ENCODE data around the gene EYA3.

Gene EYA3

GRCh38 chr1:27959792-27960603, 128.4 kb downstream of the EYA3 start, which contains the start of gene XKR8:
XKR8 (plus strand) TSS chr1:27959973; CDS start chr1:27960070, 97 bp downstream.
- Histone ChIP-seq H3K36me3 (ENCODE audit: control insufficient read depth, insufficient read depth, low read length) (no peaks in the 10 kb centered on the region), H3K18ac (ENCODE audit: low read length) (peak within 1 kb of the TSS; percentile 78), H3K79me2 (ENCODE audit: control insufficient read depth, insufficient read depth, low read length) (no peaks in the 10 kb centered on the region), H4K5ac (ENCODE audit: low read length) (no peak within 1 kb of the TSS), H3K56ac (ENCODE audit: low read length) (peak within 1 kb of the TSS; percentile 96), H3K4me1 (ENCODE audit: control insufficient read depth, low read depth, low read length) (peaks cover 3% of the 10 kb centered on the region), H3K4ac (ENCODE audit: low read depth, low read length) (peak within 1 kb of the TSS; percentile 64), H3K4me3 (ENCODE audit: low read length) (peak within 1 kb of the TSS; percentile 79), H3K27me3 (ENCODE audit: insufficient read depth, low read length, poor library complexity) (no peaks in the 10 kb centered on the region), H3K79me1 (ENCODE audit: low read length) (peaks cover 8% of the 10 kb centered on the region), H2BK15ac (replicated peaks; ENCODE audit: low read depth) (no peak within 1 kb of the TSS), H3K4me2 (ENCODE audit: low read length) (peak within 1 kb of the TSS; percentile 96), H3K27ac (ENCODE audit: low read depth, low read length) (peak within 1 kb of the TSS; percentile 89), H2AK5ac (ENCODE audit: low read length) (peak within 1 kb of the TSS; percentile 85), H3K9ac (ENCODE audit: low read length) (peak within 1 kb of the TSS; percentile 92), H2BK5ac (ENCODE audit: low read length) (peak within 1 kb of the TSS; percentile 59), H2BK120ac (ENCODE audit: low read depth, low read length) (no peak within 1 kb of the TSS), H4K8ac (ENCODE audit: low read depth, low read length) (no peak within 1 kb of the TSS), H3K23ac (ENCODE audit: low read length) (peak within 1 kb of the TSS; percentile 80)
- DNase-seq: peak; percentile 94
- WGBS (ENCODE audit: extremely low coverage, insufficient coverage, low lambda C conversion rate): no CpG with 5 or more reads among the region's 68 CpGs

- Histone ChIP-seq H2AK5ac (ENCODE audit: low read length) (no peak overlapping the region), H4K8ac (ENCODE audit: low read depth, low read length) (no peak overlapping the region), H3K23ac (ENCODE audit: low read length) (no peak overlapping the region), H3K36me3 (ENCODE audit: control insufficient read depth, insufficient read depth, low read length) (no peaks in the 10 kb centered on the region), H2BK15ac (replicated peaks; ENCODE audit: low read depth) (no peak overlapping the region), H3K18ac (ENCODE audit: low read length) (no peak overlapping the region), H3K4me2 (ENCODE audit: low read length) (no peak overlapping the region), H2BK120ac (ENCODE audit: low read depth, low read length) (no peak overlapping the region), H4K5ac (ENCODE audit: low read length) (no peak overlapping the region), H3K56ac (ENCODE audit: low read length) (peak overlapping the region; percentile 44), H3K4me1 (ENCODE audit: control insufficient read depth, low read depth, low read length) (peaks cover 3% of the 10 kb centered on the region), H3K4ac (ENCODE audit: low read depth, low read length) (no peak overlapping the region), H3K79me1 (ENCODE audit: low read length) (peaks cover 8% of the 10 kb centered on the region), H3K4me3 (ENCODE audit: low read length) (no peak overlapping the region), H3K27ac (ENCODE audit: low read depth, low read length) (peak overlapping the region; percentile 14), H3K27me3 (ENCODE audit: insufficient read depth, low read length, poor library complexity) (no peaks in the 10 kb centered on the region), H3K79me2 (ENCODE audit: control insufficient read depth, insufficient read depth, low read length) (no peaks in the 10 kb centered on the region), H2BK5ac (ENCODE audit: low read length) (no peak overlapping the region), H3K9ac (ENCODE audit: low read length) (no peak overlapping the region)
- no peak for DNase-seq
- whole genome bisulfite sequencing (ENCODE audit: extremely low coverage, insufficient coverage, low lambda C conversion rate): no CpG with 5 or more reads among the region's 26 CpGs
These were observed 129.9 kb downstream of the EYA3 start for GRCh38 chr1:27958513-27958912.

- Histone ChIP-seq H3K4me1 (ENCODE audit: control insufficient read depth, low read depth, low read length) (peaks cover 3% of the 10 kb centered on the region), H2BK15ac (replicated peaks; ENCODE audit: low read depth) (no peak overlapping the region), H3K4me3 (ENCODE audit: low read length) (no peak overlapping the region), H4K8ac (ENCODE audit: low read depth, low read length) (no peak overlapping the region), H2AK5ac (ENCODE audit: low read length) (no peak overlapping the region), H3K4ac (ENCODE audit: low read depth, low read length) (no peak overlapping the region), H2BK5ac (ENCODE audit: low read length) (no peak overlapping the region), H3K9ac (ENCODE audit: low read length) (no peak overlapping the region), H3K23ac (ENCODE audit: low read length) (no peak overlapping the region), H3K79me2 (ENCODE audit: control insufficient read depth, insufficient read depth, low read length) (no peaks in the 10 kb centered on the region), H4K5ac (ENCODE audit: low read length) (no peak overlapping the region), H3K79me1 (ENCODE audit: low read length) (peaks cover 8% of the 10 kb centered on the region), H3K36me3 (ENCODE audit: control insufficient read depth, insufficient read depth, low read length) (no peaks in the 10 kb centered on the region), H3K18ac (ENCODE audit: low read length) (no peak overlapping the region), H3K56ac (ENCODE audit: low read length) (no peak overlapping the region), H3K4me2 (ENCODE audit: low read length) (no peak overlapping the region), H3K27ac (ENCODE audit: low read depth, low read length) (no peak overlapping the region), H2BK120ac (ENCODE audit: low read depth, low read length) (no peak overlapping the region), H3K27me3 (ENCODE audit: insufficient read depth, low read length, poor library complexity) (no peaks in the 10 kb centered on the region)
- DNase-seq: no peak
- no CpG with 5 or more reads among the region's 5 CpGs for WGBS (ENCODE audit: extremely low coverage, insufficient coverage, low lambda C conversion rate)
These were observed 130.8 kb downstream of the EYA3 start for GRCh38 chr1:27957655-27958054.

- no CpG with 5 or more reads among the region's 6 CpGs for WGBS (ENCODE audit: extremely low coverage, insufficient coverage, low lambda C conversion rate)
These were observed 131.6 kb downstream of the EYA3 start for GRCh38 chr1:27956761-27957160.

GRCh38 chr1:27955076-27955475, 133.3 kb downstream of the EYA3 start:
- no peak overlapping the region for H2BK15ac ChIP-seq (replicated peaks; ENCODE audit: low read depth)
- DNase-seq: no peak
- H3K27ac ChIP-seq (ENCODE audit: low read depth, low read length): no peak overlapping the region

More at GRCh38 chr1:27956761-27957160, 131.6 kb downstream of the EYA3 start:
- Histone ChIP-seq H3K27me3 (ENCODE audit: insufficient read depth, low read length, poor library complexity) (no peaks in the 10 kb centered on the region), H3K56ac (ENCODE audit: low read length) (no peak overlapping the region), H2BK5ac (ENCODE audit: low read length) (no peak overlapping the region), H3K36me3 (ENCODE audit: control insufficient read depth, insufficient read depth, low read length) (no peaks in the 10 kb centered on the region), H3K79me2 (ENCODE audit: control insufficient read depth, insufficient read depth, low read length) (no peaks in the 10 kb centered on the region), H3K79me1 (ENCODE audit: low read length) (peaks cover 8% of the 10 kb centered on the region), H3K4me2 (ENCODE audit: low read length) (no peak overlapping the region), H3K23ac (ENCODE audit: low read length) (no peak overlapping the region), H3K4me1 (ENCODE audit: control insufficient read depth, low read depth, low read length) (peaks cover 3% of the 10 kb centered on the region), H3K18ac (ENCODE audit: low read length) (no peak overlapping the region), H4K5ac (ENCODE audit: low read length) (no peak overlapping the region), H3K9ac (ENCODE audit: low read length) (no peak overlapping the region), H2AK5ac (ENCODE audit: low read length) (no peak overlapping the region), H2BK15ac (replicated peaks; ENCODE audit: low read depth) (no peak overlapping the region), H3K4ac (ENCODE audit: low read depth, low read length) (no peak overlapping the region), H3K4me3 (ENCODE audit: low read length) (no peak overlapping the region), H4K8ac (ENCODE audit: low read depth, low read length) (no peak overlapping the region), H2BK120ac (ENCODE audit: low read depth, low read length) (no peak overlapping the region), H3K27ac (ENCODE audit: low read depth, low read length) (no peak overlapping the region)
- DNase-seq: no peak

More at GRCh38 chr1:27955076-27955475, 133.3 kb downstream of the EYA3 start:
- Histone ChIP-seq H3K79me1 (ENCODE audit: low read length) (no peaks in the 10 kb centered on the region), H2BK120ac (ENCODE audit: low read depth, low read length) (no peak overlapping the region), H2BK5ac (ENCODE audit: low read length) (no peak overlapping the region), H3K36me3 (ENCODE audit: control insufficient read depth, insufficient read depth, low read length) (no peaks in the 10 kb centered on the region), H4K8ac (ENCODE audit: low read depth, low read length) (no peak overlapping the region), H3K4me3 (ENCODE audit: low read length) (no peak overlapping the region), H2AK5ac (ENCODE audit: low read length) (no peak overlapping the region), H3K56ac (ENCODE audit: low read length) (no peak overlapping the region), H3K9ac (ENCODE audit: low read length) (no peak overlapping the region), H4K5ac (ENCODE audit: low read length) (no peak overlapping the region), H3K4me2 (ENCODE audit: low read length) (no peak overlapping the region), H3K4me1 (ENCODE audit: control insufficient read depth, low read depth, low read length) (no peaks in the 10 kb centered on the region), H3K27me3 (ENCODE audit: insufficient read depth, low read length, poor library complexity) (no peaks in the 10 kb centered on the region), H3K4ac (ENCODE audit: low read depth, low read length) (no peak overlapping the region), H3K23ac (ENCODE audit: low read length) (no peak overlapping the region), H3K79me2 (ENCODE audit: control insufficient read depth, insufficient read depth, low read length) (no peaks in the 10 kb centered on the region), H3K18ac (ENCODE audit: low read length) (no peak overlapping the region)
- no CpG with 5 or more reads among the region's 6 CpGs for WGBS (ENCODE audit: extremely low coverage, insufficient coverage, low lambda C conversion rate)
